Retinal pigment epithelial cell (primary cell): Measurements from ENCODE around the gene SNPH.

Source experiments
- DNase-seq: peaks from one replicate; pipeline ENCODE4 v3.0.0-alpha.2; 2010; ENCODE audit warnings: low read depth
- H3K4me3 ChIP-seq: 2 replicates; pipeline ENCODE4 v1.5.1; 2011; ENCODE audit warnings: mild to moderate bottlenecking, low read length, control low read depth, moderate library complexity
- CTCF ChIP-seq: conservative IDR thresholded peaks from 2 replicates; pipeline ENCODE4 v1.5.1; 2011; ENCODE audit warnings: low read depth, low read length, control low read depth, inconsistent platforms

The SNPH gene

DNA sequence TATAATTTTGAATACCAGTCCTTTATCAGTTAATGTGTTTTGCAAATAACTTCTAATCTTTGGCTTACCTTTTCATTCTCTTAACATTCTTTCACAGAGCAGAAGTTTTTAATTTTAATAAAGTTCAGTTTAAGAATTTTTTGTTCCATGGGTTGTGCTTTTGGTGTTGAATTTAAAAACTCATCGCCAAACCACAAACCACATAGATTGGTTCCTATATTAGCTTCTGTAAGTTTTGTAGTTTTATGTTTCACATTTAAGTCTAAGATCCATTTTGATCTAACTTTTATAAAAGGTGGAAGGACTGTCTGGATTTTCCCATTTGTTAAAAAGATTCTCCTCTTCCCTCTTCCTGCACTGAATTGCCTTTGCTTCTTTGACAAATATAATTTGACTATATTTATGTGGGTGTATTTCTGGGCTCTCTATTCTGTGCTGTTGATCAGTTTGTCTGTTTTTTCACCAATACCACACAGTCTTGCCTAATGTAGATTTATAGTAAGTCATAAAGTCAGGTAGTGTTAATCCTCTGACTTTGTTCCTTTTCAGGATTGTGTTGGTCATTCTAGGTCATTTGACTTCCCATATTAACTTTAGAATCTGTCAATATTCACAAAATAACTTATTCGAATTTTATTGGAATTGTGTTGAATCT lies 80.3 kb downstream of the SNPH start:
- H3K4me3 ChIP-seq = no peak overlapping the region
- DNase-seq = no peak
- no peak for TF ChIP-seq CTCF

DNA sequence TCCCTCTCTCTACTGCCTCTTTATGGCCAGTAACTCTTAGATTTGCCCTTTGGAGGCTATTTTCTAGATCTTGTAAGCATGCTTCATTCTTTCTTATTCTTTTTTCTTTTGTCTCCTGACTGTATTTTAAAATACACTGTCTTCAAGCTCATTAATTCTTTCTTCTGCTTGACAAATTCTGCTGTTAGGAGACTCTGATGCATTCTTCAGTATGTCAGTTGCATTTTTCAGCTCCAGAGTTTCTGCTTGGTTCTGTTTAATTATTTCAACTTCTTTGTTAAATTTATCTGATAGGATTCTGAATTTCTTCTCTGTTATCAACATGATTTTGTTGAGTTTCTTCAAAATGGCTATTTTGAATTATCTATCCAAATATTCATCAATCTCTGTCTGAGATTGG lies 87.9 kb downstream of the SNPH start:
- no peak for TF ChIP-seq CTCF
- H3K4me3 ChIP-seq = no peak overlapping the region
- no peak for DNase-seq

DNA sequence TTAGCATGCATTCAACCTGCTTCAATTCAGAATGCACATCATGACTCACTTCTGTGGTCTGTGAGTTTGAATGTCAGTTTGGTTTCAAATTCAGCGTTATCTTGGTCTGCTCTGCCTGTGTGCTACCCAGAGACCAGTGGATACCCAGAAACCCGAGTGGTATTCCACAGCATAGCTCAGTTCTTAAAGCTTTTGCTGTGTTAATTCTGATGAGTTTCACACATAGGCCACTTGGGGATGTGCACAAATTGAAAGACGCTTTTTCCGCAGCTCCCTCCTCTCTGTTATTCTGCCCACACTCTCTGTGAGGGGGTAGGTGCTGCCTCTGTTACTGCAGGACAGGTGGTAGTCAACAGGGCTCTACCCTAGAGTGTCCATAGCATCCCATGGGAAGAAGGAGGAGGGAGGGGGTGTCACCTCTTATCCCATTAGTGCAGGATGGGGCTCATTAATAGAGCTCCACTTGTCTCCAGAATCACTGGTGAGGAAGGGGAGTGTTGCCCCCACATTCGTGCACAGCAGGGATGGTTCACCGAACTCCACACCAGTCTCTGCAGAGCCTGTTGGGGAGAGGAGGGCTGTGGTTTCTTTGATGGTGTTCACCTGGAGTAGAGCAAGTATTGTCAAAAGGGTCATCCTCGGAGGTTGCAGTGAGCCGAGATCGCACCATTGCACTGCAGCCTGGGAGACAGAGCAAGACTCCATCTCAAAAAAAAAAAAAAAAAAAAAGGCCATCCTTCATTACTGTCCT lies 92.0 kb downstream of the SNPH start:
- no peak overlapping the region for H3K4me3 ChIP-seq
- no peak for DNase-seq
- TF ChIP-seq CTCF = no peak
